GM18867 (cell line): ENCODE measurements around the gene ZNHIT2.

Experiments used
- ATAC-seq: cut with Tn5 transposase; IDR thresholded peaks from one replicate; pipeline ENCODE4 v1.9.1; 2021; ENCODE audit warnings: mild to moderate bottlenecking, moderate library complexity; ENCODE audit not compliant: unreplicated experiment

The ZNHIT2 gene

DNA sequence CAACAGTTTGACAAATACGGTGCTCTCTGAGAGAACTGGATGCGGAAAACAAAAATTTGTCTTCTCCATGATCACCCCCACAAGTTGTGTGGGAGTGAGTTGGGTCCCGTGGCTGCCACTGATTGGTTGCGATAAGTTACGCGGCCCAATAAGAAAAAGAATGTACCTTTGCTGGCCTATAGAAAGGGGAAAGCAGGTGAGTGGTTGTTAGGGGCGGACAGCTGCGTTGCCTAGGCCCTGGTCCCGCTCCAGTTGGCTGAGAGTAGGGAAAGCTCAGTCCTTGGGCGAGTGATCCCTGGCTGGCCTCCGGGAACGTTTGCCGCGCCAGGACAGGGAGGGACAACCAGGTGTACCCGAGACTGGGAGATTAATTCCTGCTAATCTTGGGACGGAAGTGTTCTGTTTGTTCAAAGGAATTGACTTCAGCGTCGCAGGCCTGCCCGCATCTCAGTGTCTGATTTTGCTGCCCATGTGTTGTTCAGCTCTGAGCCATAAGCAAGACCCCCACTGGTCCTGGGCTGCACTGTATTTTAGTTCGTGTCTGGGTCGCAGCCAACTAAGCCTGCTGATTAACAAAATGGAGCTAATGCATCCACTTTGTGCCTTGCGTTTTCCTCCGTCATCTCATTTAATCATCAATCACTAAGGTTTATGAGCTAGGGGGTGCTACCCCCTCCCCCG, 17.6 kb upstream of the ZNHIT2 start:
- peak; percentile 74 for ATAC-seq

DNA sequence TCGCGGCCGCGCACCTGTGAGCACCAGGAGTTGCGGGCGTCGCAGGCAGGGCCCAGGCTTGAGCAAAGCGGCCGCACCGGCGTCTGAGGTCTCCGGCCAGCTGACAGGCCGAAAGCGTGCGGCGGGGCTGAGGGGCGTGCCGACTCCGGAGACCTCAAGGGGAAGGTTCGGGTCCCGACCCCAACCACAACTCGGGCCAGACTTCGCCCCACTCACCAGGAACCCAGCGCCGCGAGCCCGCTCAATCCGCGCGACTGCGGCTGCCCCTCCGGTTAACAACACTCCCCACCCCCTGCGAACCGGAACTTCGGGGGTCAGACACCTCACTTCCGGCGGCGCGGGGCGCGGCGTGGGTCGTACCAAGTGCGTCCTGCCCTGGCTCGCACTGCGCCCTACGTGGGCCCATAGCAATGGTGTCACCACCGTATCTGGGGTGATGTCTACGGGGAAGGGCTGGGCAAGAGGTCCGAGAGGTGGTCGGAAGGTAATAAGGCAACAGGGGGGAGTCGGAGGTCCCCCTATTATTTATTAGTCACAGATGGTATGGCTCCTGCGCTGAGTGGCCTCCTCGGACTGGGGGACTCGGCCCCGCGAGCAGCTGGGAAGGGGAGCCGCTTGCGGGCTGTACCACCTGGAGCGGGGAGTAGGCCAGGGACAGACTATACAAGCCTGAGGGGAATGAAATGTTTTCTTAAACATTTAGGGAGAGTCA, 16.9 kb upstream of the ZNHIT2 start, which contains the start of gene SYVN1:
SYVN1 (minus strand) TSS at position 280 of the 712 bp plus-strand sequence. CDS start 918 bp downstream, outside the sequence.
- peak; percentile 60 for ATAC-seq

DNA sequence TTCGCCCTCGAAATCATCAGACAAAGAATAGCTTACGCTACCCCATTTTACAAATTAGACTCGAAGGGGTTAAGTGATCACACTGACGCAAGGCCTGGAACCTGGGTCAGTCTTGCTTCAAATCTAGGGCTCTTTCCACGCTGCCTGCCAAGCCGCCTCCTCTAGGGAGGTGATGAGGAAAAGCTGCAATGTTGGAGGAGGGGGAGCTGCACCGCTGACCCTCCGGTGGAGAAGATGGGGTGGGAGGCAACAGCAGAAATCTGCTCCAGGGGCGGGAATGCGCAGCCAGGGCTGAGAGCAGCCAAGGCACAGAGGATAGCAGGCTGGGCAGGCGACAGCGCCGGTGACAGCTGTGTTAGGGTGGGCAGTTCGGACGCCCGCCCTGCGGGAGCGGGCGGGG, 16.2 kb upstream of the ZNHIT2 start:
- ATAC-seq = no peak

DNA sequence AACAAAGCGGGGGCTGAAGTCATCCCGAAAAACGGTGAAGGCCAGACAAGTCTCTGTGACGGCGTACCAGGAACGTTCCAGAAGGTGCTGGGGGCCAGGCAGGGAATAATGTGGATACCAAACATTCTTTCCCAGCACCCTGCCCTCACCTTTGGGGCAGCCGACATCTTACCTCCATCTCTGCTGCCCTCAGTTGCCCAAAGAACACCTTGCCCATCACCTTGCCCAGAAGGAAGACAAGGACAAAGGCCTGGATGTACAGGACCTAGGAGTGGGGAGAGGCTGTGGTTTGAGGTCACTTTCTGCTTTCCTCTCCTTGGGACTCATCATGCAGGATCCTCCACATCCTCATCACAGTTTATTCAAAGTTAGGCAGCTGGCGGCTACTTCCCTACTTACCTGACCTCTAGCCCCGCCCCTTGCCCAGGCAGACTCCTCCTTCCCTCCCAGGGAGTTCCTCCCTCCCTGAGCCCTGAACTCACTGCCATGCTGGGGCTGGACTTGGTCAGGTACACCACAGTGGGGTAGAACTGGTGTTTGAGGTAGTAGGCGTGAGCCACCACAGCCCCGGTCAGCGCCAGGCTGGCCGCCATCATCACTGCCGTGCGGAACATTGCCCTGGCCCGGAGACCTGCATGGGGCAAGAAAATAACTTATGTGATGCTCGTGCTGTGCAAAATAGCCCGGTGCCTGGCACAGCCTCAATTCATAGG, 15.6 kb upstream of the ZNHIT2 start:
- no peak for ATAC-seq

DNA sequence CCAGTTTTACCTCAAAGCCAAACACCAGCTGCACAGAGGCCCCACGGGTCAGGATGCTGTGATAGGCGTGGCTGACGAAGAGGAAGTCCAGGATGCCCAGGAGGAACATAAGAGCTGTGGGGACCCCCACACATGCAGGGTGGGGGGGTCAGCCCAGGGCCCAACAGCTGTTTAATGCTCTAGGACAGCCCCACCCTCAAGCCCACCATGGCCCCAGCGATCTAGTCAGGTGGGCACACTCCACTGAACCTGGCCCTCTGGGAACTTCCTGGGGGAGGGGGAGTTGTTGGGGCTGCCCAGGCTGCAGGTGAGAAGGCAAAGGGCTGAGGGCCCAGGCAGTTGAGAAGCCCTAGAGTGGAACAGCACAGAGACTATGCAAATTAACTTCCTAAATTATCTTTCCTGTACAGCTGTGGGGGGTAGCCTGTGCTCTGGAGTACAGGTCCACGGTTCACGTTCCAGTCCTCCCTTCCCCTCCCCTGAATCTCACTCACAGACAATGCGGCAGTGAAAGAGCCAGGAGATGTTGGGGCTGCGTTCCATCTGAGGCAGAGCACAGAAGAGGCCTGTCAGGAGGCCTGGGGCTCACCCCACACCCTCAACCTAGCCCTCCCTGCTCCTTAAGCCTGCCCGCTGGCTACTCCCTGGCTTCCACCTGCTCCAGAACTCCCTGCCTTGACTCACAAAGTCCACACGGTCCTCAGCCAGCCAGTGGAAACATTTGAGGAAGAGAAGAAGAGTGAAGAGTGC, 14.9 kb upstream of the ZNHIT2 start:
- no peak for ATAC-seq

DNA sequence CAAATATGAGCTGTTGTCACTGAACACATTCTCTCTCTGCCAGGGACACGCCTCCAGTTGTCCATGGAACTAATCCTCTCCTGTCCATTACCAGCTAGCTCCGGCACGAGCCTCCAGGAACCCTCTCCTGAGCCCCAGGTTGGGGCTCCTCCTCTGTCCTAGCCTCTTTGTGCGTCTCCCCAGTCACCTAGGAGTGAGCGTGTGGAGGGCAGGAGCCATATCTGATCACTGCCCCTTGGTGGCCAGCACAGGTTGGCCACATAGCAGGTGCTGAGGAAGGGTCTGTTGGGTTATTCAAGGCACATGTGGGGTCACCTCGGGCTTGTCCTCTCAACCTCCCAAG, 14.4 kb upstream of the ZNHIT2 start:
- ATAC-seq = no peak

DNA sequence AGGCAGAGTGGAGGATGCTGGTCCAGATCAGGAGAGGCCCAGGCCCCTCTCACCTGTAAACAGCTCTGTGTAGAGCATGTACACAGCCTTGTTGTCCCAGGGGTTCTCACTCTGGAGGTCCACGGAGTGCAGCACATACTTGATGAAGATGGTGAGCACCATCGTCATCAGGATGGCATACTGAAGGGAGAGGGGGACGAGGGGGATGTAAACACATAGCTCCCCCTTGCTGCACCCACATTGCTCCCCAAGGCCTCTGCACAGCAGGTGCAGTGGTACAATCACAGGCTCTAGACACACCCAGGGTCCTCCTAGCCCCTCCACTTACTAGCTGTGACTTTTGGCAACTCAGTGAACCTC, 13.9 kb upstream of the ZNHIT2 start:
- ATAC-seq = no peak

DNA sequence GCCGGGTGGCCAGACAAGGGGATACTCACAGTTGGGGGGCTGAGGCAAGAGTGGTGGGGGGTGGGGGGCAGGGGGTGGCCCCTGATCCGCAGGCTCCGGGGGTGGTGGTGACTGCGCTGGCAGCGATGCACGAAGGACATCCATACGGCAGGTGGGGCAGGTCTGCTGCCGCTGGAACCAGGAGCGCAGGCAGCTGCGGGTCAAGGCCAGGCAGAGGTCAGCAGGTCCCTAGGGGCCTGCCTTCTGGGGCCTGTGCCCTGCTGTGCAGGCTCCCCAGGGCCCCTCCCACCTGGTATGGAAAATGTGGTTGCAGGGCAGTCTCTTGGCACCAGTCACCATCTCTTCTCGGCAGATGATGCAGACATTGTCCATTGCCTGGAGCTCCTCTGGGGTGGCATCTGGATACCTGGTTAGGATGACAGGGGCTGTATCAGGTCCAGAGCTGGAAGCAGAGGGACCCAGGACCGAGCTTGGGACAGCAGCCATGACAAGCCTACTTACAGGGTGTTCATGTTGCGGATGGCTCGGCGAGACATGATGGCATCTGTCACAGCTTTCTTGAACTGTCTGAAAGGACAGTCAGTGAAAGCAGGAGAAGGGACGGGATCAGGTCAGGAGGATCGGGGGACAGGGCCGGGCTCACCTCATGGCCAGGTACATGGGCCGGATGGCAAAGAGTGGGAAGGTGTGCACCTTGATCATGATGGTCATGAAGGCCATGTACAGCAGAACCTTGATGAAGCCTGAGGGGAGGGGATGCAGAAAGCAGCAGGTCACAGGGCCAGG, 13.3 kb upstream of the ZNHIT2 start:
- ATAC-seq = no peak

DNA sequence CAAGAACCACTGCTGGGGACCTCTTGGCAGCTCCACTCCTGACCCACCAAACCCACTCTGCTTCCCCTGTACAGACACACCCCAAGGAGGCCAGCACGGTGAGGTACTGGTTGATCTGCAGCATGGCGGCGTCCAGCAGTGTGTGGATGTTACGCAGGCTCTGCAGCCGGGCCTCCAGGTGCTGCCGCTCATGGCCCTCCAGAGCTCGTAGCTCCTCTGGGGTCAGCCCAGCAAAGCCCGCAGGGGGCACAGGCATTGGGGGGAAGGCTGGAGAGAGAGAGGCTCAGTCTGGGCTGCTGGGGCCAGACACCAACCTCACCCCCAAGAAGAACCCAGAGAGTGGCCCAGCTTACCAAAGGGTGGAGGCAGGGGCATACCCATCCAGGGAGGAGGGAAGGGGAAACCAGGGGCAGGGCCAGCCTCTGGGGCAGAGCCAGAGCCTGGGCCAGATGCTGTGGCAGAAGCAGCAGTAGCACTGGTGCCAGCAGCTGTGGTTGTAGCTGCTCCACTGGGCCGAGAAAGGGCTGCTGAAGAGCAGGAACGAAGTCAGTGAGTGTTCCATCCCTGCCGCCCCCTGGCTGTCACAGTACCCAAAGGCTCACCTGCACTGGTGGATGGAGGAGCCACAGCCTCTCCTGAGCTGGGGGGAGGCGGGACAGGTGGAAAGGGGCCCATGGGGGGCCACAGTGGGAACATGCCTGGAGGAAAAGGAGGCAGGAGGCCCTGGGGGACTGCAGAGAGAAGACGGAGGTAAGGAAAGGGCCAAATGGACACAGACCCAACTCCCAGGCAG, 12.3 kb upstream of the ZNHIT2 start:
- no peak for ATAC-seq

DNA sequence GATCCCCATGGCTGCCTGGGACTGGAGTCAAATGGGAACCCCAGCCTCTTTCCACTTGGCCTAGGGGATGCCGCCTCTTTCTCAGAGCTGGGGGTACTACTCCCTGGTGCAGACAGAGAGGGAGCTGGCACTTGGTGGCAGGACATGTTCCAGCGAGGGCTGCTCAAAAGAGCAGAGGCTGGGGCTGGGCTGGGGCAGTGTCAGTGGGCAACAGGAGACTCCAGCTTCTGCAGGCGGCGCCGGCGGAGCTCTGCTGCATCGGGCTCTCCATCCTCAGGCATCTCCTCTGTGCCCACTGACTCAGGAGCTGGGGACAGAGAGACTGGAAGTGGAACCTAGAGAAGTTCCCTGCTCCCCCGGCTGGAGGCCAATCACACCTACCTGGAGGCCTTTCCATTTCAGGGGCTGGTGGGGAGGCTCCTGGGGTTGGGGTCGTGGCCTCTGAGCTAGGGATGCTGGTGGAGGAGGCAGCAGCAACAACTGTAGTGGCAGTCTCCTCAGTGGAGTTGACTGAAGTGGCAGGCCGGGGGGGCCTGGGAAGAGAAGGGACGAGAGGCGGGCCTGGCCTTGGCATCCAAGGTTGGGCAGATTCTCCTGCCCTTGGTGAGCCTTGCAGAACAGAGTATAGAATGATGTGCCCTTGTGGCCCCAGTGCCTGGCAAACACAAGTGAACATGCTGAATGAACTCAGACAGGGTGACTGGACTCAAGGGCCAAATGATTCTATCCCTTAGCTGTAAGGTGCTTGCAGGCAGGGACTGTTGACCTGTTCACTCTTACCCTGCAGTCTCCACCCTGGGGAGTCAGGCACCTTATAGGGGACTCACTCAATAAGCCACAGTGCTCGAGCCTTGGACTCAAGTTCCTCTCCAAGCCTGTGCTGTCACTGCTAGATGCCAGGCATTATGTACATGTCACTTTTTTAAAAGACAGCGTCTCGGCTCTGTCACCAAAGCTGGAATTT, 11.0 kb upstream of the ZNHIT2 start:
- ATAC-seq = no peak

DNA sequence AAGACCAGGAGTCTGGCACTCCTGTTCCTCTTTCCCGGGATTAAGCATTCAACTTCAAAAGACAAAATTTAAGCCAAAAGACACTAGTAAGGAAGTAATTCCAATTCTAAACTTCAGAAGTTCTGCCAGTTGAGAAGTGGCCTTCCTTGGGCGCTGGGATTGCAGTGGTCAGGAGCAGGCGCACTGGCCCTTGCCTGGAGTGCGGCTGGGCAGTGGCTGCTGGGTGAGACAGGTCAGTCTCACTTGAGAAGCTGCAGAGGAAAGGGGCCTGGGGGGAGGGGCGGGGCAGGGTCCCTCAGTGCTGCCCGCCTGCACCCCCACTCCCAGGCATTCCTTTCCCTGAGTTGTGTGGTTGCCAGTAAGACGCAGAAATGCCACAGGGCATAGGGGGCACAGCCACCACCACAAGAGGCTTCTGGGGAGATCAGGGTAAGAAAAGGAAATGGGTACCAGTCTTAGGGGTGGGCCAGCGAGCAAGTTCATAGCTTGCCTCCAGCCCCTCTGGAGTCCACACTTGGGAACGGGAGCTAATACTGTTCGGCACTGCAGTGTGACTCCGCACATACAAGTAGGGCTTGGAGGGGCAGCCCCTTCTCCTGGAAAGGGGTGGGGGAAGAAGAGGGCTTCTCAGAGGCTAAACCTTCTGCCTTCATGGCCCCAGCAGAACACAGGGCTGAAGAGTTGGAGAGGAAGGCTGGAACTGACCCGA, 10.1 kb upstream of the ZNHIT2 start:
- ATAC-seq = no peak

DNA sequence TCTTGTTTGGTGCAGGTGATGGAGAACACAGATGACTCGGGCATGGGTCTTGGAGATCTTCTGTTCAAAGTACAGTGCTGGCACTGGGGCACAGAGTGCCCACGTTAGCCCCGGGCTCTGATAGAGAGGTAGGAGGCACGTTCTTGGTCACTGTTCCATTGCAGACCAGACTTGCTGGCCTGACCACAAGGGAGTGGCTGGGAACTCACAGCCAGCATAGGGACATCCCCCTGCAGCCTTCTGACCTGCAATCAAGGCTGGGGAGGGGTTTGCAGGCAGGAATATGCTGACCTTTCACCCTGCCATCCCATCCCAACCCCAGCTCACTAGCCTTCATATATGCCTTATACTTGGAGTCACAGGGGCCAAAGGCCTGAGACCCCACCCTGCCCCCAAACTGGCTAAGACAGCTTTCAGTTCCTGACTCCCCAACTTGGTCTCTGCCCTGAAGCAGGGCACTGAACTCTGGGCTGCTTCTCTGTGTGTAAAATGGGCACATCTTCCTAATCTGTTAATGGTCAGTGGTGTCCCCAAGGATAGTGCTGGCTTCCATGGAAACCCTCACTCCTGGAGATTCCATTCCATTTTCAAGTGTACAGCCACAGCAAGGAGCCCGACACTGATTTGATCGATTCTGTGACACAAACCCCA, 9.2 kb upstream of the ZNHIT2 start:
- ATAC-seq = no peak

DNA sequence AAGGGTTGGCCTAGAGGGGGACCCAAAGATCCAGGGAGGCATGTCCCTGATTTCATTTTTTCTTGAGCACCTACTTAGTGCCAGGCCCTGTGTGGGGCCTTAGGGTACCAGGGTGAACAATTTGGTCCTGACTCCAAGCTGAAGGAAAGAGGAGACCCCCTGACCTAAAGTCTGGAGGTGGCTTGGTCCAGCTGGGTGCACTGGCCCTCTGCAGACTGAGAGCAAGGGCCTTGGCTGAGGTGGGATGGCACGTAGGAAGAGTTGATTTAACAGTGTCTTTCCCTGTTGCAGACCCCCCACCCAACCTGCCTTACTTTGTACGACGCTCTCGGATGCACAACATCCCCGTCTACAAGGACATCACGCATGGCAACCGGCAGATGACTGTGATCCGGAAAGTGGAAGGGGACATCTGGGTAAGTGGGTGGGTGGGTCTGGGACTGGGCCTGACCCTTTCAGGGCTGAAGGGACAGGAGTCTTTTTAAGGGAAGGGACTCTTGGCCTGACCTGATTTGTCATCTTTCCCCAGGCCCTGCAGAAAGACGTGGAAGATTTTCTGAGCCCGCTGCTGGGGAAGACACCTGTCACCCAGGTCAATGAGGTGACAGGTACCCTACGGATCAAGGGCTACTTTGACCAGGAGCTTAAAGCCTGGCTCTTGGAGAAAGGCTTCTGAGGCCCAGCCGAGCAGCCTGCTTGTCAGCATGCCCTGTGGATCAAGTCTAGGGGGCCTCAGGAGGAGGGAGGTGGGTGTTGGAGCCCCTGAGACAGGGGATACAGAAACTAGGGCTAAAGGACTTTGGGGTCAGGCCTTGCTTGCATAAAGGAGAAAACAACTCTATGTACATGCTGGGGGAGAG, 7.9 kb upstream of the ZNHIT2 start:
- no peak for ATAC-seq

DNA sequence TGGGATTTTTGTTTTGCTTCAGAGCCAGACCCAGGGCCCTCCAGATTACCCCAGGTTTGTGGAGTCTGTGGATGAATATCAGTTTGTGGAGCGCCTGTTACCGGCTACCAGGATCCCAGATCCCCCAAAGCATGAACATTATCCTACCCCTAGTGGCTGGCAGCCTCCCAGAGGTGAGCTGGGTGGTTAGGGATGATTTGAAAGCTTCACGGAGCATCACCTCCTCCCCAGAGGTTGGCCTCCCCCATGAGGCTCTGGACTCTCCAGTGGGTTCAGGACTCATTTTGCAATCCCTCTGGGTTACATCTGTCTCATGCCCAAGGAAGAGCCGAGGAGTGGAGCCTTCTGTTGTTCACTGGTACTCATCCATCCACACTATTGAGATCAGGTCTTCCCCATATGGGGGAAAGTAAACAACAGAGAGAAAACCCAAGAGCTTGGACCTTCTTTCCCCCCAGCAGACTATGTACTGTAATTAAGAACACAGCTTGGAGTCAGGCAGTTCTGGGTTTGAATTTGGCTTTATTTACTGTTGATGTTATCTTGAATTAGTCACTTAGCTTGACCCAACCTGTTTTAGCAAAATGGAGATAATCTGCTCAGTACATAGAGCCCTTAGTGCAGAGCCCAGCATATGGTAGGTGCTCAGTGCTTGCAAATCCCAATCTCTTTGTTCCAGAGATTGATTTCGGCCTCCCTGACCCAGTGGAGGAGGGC, 7.1 kb upstream of the ZNHIT2 start:
- ATAC-seq = no peak

DNA sequence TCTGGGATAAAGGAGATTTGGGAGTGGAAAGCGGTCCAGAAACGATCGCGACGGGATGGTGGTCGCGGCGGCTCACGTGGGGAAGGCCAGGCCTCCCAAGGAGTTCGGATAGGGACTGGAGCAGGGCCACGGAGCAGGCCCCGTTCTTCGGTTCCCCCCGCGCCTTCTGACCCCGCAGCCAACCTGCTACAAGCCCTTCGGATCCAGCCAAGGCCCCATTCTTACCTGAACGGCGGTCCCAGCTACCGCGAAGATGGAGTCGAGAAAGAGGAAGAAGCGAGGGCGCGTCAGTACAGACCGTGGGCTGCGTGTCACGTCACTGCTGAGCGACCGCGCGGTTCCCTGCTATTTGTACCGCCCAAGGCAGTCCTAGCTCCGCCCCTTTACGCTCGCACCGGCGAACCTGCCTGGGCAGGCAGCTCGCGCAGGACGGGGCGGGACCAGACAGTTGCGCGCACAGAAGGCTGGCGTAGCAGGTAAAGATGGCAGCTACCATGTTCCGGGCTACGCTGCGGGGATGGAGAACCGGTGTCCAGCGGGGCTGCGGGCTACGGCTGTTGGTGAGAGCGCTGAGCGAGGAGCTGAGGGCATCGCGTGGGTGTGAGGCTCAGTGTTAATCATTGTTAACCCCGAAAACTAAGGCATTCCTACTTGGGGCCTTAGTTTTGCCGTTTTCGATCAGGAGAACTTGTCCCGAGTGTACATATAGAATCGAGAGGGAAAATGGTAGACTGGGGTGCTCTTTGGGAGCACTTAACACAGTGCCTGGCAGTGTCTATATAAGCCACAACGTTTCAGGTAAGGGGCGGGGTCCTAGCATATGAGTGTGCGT, 4.6 kb upstream of the ZNHIT2 start, which contains the start of the genes FAU and MRPL49:
FAU (minus strand) TSS at position 270 of the 832 bp plus-strand sequence. CDS start 321 bp downstream, outside the sequence.
MRPL49 (plus strand) TSS at position 457 of the 832 bp plus-strand sequence; CDS start at position 483, 26 bp downstream.
- ATAC-seq = peak; percentile 61
